HAP-1 (cell line): ENCODE data around the gene MMP25.
A peak's percentile ranks its signal among the peaks of the same experiment; 100 is the strongest.
"Not testable (repeated sequence)": the region's sequence is repeated elsewhere in the genome, so short reads cannot be mapped to it uniquely, and the experiment has no call there.

Experiments used
- DNase-seq, 2 experiments: peaks; one replicate each; pipeline ENCODE4 v3.0.0-alpha.2; 2016 to 2020; ENCODE audit warnings: low spot score in 2 of 2
- H3K27me3 ChIP-seq: fragments of 250-450 bp; sonication (Bioruptor Pico); 2 replicates; pipeline ENCODE4 v1.5.1; 2020; ENCODE audit warnings: low read depth, mild to moderate bottlenecking, moderate library complexity
- H3K36me3 ChIP-seq: fragments of 250-450 bp; sonication (Bioruptor Pico); replicated peaks from 2 replicates; pipeline ENCODE4 v1.5.1; 2020; ENCODE audit warnings: mild to moderate bottlenecking
- H3K4me1 ChIP-seq: fragments of 250-450 bp; sonication (Bioruptor Pico); 2 replicates; pipeline ENCODE4 v1.5.1; 2020; ENCODE audit warnings: mild to moderate bottlenecking
- H3K4me3 ChIP-seq: fragments of 250-450 bp; sonication (Bioruptor Pico); 2 replicates; pipeline ENCODE4 v1.5.1; 2020; ENCODE audit warnings: mild to moderate bottlenecking, moderate library complexity
- H3K9me3 ChIP-seq: fragments of 250-450 bp; sonication (Bioruptor Pico); 2 replicates; pipeline ENCODE4 v1.5.1; 2020; ENCODE audit warnings: mild to moderate bottlenecking, moderate library complexity
- in situ Hi-C: fragments of 300-500 bp; cut with MboI; formaldehyde crosslinking; loops from 3 replicates; pipeline ENCODE4 v1.14.3; 2020; ENCODE audit warnings: low sequenced_read_pairs, inconsistent platforms, mixed read lengths

MMP25 gene

DNA sequence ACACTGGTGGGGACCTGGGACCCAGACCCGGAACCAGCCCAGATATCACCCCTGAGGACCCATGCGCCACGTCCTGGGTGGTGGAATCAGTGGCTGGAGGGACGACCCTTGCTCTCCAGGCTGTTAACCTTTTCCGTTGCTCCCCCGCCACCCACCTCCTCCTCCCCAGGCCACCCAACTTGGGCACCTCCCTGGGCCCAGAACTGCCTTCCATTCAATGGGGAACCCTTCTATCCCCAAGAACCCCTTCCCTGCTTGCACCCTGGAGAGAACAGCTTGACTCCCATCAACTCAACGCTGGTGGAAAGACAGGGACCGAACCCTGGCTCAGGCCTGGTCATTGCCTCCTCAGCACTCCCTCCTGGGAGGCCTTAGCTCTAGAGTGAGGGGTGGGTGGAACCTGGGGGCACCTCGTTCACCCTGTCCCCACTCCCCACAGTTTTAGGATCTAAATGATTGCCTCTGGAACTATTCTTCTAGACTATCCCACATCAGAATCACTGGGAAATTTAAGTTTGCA, 13.4 kb downstream of the MMP25 start:
- no peak for DNase-seq
- H3K4me3 ChIP-seq = peak overlapping the region; percentile 92
- in situ Hi-C loops = no loop called here

DNA sequence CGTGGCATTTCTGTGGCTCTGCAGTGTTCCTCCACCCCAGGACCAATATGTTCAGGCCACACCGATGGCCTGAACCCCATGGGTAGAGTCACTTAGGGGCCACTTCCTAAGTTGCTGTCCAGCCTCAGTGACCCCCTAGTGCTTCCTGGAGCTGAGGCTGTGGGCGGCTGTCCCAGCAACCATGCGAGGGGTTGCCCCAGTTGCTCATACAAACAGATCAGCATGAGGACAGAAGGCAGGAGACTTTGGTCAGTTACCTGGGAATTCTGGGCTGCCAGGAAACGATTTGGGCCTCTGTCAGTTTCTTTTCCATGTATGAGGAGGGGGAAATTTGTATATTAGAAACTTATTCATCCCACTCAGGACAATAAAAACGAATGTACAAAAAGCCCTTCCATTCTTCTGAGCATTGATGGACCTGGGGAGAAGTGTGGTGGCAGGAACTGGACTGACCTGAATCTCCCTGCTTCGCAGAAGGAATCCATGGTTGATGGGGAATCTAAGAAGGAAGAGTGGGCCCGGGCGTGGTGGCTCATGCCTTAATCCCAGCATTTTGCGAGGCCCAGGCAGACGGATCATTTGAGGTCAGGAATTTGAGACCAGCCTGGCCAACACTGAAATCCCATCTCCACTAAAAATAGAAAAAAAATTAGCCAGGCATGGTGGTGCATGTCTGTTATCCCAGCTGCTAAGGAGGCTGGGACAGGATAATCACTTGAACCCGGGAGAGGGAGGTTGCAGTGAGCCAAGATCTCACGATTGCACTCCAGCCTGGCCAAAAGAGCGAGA, 14.2 kb downstream of the MMP25 start:
- DNase-seq = no peak
- Histone ChIP-seq H3K4me3 (no peak overlapping the region), H3K27me3 (no peaks in the 10 kb centered on the region), H3K4me1 (peaks cover 10% of the 10 kb centered on the region), H3K36me3 (no peaks in the 10 kb centered on the region), H3K9me3 (no peaks in the 10 kb centered on the region)
- in situ Hi-C loops = no loop called here

More for the DNA sequence above, 13.4 kb downstream of the MMP25 start:
- Histone ChIP-seq H3K36me3 (no peaks in the 10 kb centered on the region; the same call in 1 of the 2 replicates), H3K27me3 (no peaks in the 10 kb centered on the region), H3K4me1 (peaks cover 10% of the 10 kb centered on the region), H3K9me3 (no peaks in the 10 kb centered on the region)

- no peaks in the 10 kb centered on the region for H3K27me3 ChIP-seq
- in situ Hi-C loops = no loop called here
- no peaks in the 10 kb centered on the region for H3K36me3 ChIP-seq
- no peaks in the 10 kb centered on the region for H3K9me3 ChIP-seq
- no peak overlapping the region for H3K4me3 ChIP-seq
- DNase-seq = no peak
- peaks cover 10% of the 10 kb centered on the region for H3K4me1 ChIP-seq
These were observed 16.2 kb downstream of the MMP25 start for GRCh38 chr16:3062553-3062952.

GRCh38 chr16:3063625-3064386, 17.4 kb downstream of the MMP25 start:
- no peak overlapping the region for H3K4me3 ChIP-seq
- in situ Hi-C loops = no loop called here

DNA sequence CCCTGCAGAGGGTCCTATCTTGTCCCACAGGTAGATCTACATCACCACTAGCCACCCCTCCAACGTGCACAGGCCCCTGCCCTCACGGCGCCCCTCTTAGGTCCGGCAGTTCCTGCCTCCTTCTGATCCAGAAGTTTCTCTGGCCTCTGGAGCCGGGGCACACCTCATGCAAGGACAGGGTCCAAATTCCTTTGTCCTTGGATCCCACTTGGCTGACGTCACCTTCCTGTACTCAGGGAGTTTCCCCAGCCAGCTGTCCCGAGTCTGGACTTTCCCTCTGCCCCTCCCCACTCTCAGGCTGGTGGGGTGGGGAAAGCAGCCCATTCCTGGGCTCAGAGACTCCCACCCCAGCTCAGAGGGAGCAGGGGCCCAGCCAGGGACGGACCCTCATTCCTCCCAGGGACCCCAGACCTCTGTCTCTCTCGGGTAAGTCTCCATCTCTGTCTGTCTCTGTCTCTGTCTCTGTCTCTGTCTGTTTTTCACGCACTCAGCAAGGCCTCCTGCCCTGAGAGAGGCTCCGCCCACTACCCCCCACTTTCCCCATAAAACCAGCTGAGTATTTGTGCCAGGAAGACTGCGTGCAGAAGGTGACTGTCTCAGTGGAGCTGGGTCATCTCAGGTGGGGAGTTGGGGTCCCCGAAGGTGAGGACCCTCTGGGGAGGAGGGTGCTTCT, 18.8 kb downstream of the MMP25 start, which contains the start of gene IL32:
TSS of gene IL32 (plus strand) at position 572 of the 673 bp plus-strand sequence. CDS start 172 bp downstream, outside the sequence.
- Histone ChIP-seq H3K27me3 (no peaks in the 10 kb centered on the region), H3K4me3 (no peak within 1 kb of the TSS), H3K36me3 (no peaks in the 10 kb centered on the region), H3K9me3 (no peaks in the 10 kb centered on the region), H3K4me1 (peaks cover 3% of the 10 kb centered on the region; the same call in 1 of the 2 replicates)
- in situ Hi-C loops = no loop called here
- no peak for DNase-seq

More at GRCh38 chr16:3063625-3064386, 17.4 kb downstream of the MMP25 start:
- H3K4me1 ChIP-seq = peaks cover 10% of the 10 kb centered on the region
- no peaks in the 10 kb centered on the region for H3K27me3 ChIP-seq
- H3K9me3 ChIP-seq = no peaks in the 10 kb centered on the region
- H3K36me3 ChIP-seq = no peaks in the 10 kb centered on the region
- DNase-seq = no peak

DNA sequence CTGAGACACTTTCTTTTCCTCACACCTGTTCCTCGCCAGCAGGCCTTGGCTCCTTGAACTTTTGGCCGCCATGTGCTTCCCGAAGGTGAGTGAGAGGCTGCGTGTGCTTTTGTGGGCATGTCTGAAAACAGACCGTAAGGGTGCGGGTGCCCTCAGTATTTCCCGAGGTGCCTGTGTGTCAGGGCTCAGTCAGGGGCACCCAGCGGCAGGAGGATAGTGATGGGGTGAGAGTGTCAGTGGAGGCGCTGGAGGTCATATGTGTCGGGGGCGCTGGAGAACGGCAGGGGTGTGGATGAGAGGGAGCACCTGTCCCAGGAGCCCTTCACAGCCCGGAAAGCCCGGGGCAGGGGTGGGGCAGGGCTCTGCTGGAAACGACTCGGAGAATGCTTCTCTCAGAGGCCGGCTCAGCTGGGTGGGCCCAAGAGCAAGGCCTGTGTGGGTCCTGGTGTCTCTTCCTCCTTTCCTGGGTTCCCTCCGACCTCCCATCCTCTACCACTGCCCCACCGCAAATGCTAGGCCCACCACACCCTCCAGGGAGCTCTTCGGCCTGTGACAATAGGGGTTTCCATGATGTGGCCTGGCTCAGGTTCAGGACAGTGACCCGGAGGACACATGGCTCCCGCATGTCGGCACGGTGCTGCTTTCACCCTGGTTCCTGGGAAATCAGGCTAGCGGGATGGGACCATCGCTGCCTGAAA, 19.5 kb downstream of the MMP25 start:
- no peaks in the 10 kb centered on the region for H3K27me3 ChIP-seq
- no peaks in the 10 kb centered on the region for H3K9me3 ChIP-seq
- DNase-seq = no peak
- H3K4me1 ChIP-seq = no peaks in the 10 kb centered on the region; the same call in 1 of the 2 replicates
- H3K36me3 ChIP-seq = no peaks in the 10 kb centered on the region
- in situ Hi-C loops = no loop called here
- H3K4me3 ChIP-seq = no peak overlapping the region

- in situ Hi-C loops = no loop called here
- Histone ChIP-seq H3K9me3 (no peaks in the 10 kb centered on the region), H3K27me3 (no peaks in the 10 kb centered on the region), H3K4me3 (no peak overlapping the region), H3K36me3 (no peaks in the 10 kb centered on the region), H3K4me1 (no peaks in the 10 kb centered on the region; the same call in 1 of the 2 replicates)
- no peak for DNase-seq
These were observed 20.0 kb downstream of the MMP25 start for GRCh38 chr16:3066440-3066748.

GRCh38 chr16:3068487-3068886, 22.1 kb downstream of the MMP25 start:
- Histone ChIP-seq H3K4me3 (no peak overlapping the region), H3K4me1 (no peaks in the 10 kb centered on the region; the same call in 1 of the 2 replicates), H3K27me3 (no peaks in the 10 kb centered on the region), H3K36me3 (no peaks in the 10 kb centered on the region), H3K9me3 (no peaks in the 10 kb centered on the region)
- no peak for DNase-seq
- in situ Hi-C loops = no loop called here

DNA sequence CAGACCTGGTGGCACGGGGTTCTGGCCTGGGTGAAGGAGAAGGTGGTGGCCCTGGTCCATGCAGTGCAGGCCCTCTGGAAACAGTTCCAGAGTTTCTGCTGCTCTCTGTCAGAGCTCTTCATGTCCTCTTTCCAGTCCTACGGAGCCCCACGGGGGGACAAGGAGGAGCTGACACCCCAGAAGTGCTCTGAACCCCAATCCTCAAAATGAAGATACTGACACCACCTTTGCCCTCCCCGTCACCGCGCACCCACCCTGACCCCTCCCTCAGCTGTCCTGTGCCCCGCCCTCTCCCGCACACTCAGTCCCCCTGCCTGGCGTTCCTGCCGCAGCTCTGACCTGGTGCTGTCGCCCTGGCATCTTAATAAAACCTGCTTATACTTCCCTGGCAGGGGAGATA, 22.8 kb downstream of the MMP25 start:
- in situ Hi-C loops, H3K4me3 ChIP-seq, DNase-seq, H3K4me1 ChIP-seq, H3K27me3 ChIP-seq, H3K9me3 ChIP-seq, H3K36me3 ChIP-seq: not testable (repeated sequence)

DNA sequence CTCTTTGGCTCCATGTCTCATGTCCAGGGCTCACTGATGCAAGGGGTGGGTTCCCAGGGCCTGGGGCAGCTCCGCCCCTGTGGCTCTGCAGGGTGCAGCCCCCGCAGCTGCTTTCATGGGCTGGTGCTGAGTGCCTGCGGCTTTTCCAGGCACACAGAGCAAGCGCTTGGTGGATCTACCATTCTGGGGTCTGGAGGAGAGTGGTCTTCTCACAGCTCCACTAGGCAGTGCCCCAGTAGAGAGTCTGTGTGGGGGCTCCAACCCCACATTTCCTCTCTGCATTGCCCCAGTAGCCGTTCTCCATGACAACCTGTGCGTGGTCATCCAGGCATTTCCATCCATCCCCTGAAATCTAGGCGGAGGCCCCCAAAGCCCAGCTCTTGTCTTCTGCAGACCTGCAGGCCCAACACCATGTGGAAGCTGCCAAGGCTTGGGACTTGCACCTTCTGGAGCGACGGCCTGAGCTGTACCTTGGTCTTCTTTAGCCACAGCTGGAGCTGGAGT, 24.3 kb downstream of the MMP25 start:
- no peak for DNase-seq
- in situ Hi-C loops = no loop called here
- Histone ChIP-seq H3K4me1 (no peaks in the 10 kb centered on the region), H3K9me3 (no peaks in the 10 kb centered on the region), H3K4me3 (no peak overlapping the region), H3K27me3 (peaks cover 5% of the 10 kb centered on the region; the same call in 1 of the 2 replicates), H3K36me3 (no peaks in the 10 kb centered on the region)

DNA sequence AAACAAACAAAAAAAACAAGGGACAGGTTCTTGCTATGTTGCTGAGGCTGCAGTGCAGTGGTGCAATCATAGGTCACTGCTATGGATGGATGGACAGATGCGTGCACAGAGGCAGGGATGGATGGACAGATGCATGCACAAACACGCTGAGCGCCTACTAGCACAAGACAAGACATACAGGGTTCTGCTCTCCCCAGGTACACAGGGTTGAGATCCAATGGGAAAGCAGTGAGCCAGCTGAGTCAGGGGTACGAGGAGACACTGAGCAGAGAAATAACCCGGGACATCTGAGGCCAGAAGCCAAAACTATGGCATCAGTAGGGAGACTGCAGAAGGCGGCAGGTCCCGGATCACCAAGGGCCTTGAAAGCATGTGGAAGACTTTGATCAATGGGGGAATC, 25.3 kb downstream of the MMP25 start:
- in situ Hi-C loops = no loop called here
- Histone ChIP-seq H3K4me1 (no peaks in the 10 kb centered on the region), H3K9me3 (no peaks in the 10 kb centered on the region), H3K27me3 (peaks cover 5% of the 10 kb centered on the region; the same call in 1 of the 2 replicates), H3K4me3 (no peak overlapping the region), H3K36me3 (no peaks in the 10 kb centered on the region)
- no peak for DNase-seq

DNA sequence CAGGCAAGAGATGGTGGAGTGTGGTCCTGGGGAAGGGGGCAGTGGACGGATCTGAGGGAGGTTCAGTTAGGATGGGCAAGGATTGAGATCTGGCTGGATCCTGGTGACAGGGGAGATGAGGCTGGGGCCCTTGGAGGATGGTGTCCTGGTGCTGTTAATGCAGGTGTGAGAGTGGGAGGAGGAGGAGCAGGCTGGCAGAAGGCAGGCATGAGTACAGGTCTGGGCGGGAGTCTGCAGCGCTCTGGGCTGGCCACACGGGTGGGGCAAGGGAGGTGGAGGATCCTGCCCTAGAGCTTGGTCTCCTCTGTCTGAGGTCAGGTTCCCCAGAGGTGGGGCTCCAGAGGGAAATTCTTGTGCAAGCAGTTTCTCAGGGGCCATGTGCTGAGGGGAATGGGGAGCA, 25.8 kb downstream of the MMP25 start:
- H3K4me1 ChIP-seq, H3K9me3 ChIP-seq, H3K27me3 ChIP-seq, in situ Hi-C loops, DNase-seq, H3K36me3 ChIP-seq, H3K4me3 ChIP-seq: not testable (repeated sequence)
